ENCODE data around the gene ODAD4.

The ODAD4 gene

GRCh38 chr17:41972571-41973407 is 42.4 kb downstream of the ODAD4 start:
- DNase-seq, result no peak

- no peak for DNase-seq
Observed at GRCh38 chr17:41973408-41973811, 43.0 kb downstream of the ODAD4 start.

- DNase-seq, result no peak
Observed at GRCh38 chr17:41974031-41974430, 43.6 kb downstream of the ODAD4 start.

- no peak for DNase-seq
Observed at GRCh38 chr17:41974658-41975057, 44.2 kb downstream of the ODAD4 start.

GRCh38 chr17:41975099-41976083 is 45.0 kb downstream of the ODAD4 start:
- no peak for DNase-seq

- no peak for DNase-seq
Observed at GRCh38 chr17:41976142-41976768, 45.8 kb downstream of the ODAD4 start.

GRCh38 chr17:41977991-41978390 is 47.6 kb downstream of the ODAD4 start:
- no peak for DNase-seq

GRCh38 chr17:41982026-41982760 is 51.8 kb downstream of the ODAD4 start:
- no peak for DNase-seq

GRCh38 chr17:41984454-41984853 is 54.0 kb downstream of the ODAD4 start:
- DNase-seq, result no peak

GRCh38 chr17:41985919-41986318 is 55.5 kb downstream of the ODAD4 start:
- DNase-seq, result no peak

GRCh38 chr17:41986634-41987033 is 56.2 kb downstream of the ODAD4 start:
- no peak for DNase-seq

GRCh38 chr17:41987642-41988041 is 57.2 kb downstream of the ODAD4 start:
- DNase-seq, result no peak

- DNase-seq, result no peak
Observed at GRCh38 chr17:41988418-41988817, 58.0 kb downstream of the ODAD4 start.

- DNase-seq, result no peak
Observed at GRCh38 chr17:41989702-41990419, 59.4 kb downstream of the ODAD4 start.

- no peak for DNase-seq
Observed at GRCh38 chr17:41992576-41992975, 62.2 kb downstream of the ODAD4 start.

GRCh38 chr17:41996855-41997164 is 66.4 kb downstream of the ODAD4 start:
- DNase-seq, result no peak

- DNase-seq, result no peak
Observed at GRCh38 chr17:41998497-41998896, 68.1 kb downstream of the ODAD4 start.

- no peak for DNase-seq
Observed at GRCh38 chr17:42000413-42001133, 70.2 kb downstream of the ODAD4 start.

GRCh38 chr17:42001729-42002128 is 71.3 kb downstream of the ODAD4 start:
- DNase-seq, result no peak

GRCh38 chr17:42002175-42002791 is 71.9 kb downstream of the ODAD4 start:
- DNase-seq, result no peak

GRCh38 chr17:42002792-42003301 is 72.4 kb downstream of the ODAD4 start:
- DNase-seq, result no peak
